WI38 (cell line): Measurements from ENCODE around the gene NDST4.

Experiments
- H3K4me3 ChIP-seq: 2 replicates; pipeline ENCODE4 v1.5.1; 2011; ENCODE audit warnings: low read depth, mild to moderate bottlenecking, control low read depth, low read length
- TF ChIP-seq, protein P1 (sequence below): IDR thresholded peaks from 2 replicates; pipeline ENCODE4 v1.5.1; 2012; ENCODE audit warnings: low read depth, mild to moderate bottlenecking, control low read depth, low read length

The NDST4 gene

DNA sequence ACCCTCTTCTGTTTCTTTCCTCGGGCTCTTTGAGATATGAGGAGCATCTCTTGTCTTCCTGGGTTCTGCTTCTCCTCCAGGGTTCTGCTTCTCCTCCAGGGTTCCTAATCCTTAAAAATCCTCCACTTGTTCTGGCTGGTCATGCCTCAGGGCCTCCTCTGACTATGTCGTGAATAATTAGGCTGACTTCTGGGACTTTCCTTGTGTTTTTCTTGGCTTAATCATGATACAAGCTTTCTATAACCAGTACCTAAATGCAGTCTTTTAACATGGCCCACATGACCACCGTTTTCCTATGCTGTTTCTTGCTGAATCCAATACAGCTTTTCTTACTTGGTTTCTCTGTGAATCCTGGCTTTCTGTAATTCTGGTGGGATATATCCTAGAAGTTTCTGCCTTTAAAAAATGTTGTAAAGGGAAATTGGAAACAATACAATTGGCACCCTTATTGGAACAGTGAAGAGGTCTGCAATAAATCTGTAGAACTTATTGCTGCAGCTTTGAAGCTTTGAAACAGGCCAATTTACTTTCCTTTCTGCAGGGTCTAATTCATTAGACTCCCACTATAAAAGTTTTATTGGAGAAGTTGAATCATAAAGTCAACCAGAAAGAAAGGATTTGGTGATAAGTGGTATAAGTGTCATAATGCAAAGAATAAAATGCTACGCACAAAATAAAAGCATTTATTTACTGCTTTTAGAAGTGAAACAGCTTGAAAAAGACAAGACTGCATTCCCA lies 301.7 kb downstream of the NDST4 start:
- TF ChIP-seq, protein P1, sequence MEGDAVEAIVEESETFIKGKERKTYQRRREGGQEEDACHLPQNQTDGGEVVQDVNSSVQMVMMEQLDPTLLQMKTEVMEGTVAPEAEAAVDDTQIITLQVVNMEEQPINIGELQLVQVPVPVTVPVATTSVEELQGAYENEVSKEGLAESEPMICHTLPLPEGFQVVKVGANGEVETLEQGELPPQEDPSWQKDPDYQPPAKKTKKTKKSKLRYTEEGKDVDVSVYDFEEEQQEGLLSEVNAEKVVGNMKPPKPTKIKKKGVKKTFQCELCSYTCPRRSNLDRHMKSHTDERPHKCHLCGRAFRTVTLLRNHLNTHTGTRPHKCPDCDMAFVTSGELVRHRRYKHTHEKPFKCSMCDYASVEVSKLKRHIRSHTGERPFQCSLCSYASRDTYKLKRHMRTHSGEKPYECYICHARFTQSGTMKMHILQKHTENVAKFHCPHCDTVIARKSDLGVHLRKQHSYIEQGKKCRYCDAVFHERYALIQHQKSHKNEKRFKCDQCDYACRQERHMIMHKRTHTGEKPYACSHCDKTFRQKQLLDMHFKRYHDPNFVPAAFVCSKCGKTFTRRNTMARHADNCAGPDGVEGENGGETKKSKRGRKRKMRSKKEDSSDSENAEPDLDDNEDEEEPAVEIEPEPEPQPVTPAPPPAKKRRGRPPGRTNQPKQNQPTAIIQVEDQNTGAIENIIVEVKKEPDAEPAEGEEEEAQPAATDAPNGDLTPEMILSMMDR, result no peak
- H3K4me3 ChIP-seq, result no peak overlapping the region

DNA sequence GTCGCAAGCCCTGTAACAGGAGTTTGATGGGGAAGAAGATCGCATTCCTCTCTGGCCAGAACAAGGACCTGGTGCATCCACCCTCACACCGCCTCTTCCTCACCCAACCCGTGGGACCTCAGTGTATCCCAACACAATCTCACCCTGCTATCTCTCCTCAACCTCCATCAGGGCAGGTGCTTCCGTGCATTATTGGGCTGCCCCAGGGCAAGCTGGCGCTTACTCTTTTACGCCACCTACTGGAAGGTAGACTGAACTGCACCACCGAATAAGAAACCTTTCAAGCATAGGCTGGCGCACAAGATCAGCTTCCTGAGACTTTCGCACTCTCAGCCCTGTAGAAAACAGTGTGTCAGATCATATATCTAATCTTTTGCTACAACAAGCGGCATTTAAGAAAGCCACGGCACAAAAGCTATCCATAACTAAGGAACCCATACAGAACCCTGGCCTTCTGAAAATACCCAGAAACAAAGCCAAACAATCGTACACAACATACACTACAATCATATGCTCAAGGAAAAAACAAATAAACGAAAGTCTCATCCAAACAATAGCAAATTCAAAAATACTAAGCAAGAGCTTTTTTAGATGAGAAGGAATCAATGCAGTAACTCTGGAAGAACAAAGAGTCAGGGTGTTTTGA lies 305.5 kb downstream of the NDST4 start:
- TF ChIP-seq, protein P1, result no peak; the same call in 1 of the 2 replicates
- no peak overlapping the region for H3K4me3 ChIP-seq

DNA sequence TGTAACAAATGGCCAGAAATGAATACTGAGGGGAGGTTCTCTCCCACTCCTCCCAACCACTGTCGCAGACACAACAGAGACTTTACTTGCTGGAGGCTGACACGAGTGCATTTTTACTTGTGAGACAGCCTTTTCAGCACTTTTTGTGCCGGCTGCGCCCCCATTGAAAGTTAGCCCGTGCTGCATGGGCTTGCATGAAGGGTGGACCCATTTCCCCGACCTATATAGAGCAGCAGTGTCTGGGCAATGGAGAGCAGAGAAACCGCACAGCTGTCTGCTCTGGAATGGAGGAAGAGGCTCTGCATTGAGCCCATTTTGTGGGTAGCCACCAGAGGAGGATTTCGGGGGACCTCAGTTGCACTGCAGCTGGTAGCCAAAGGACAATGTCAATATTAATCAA lies 306.1 kb downstream of the NDST4 start:
- H3K4me3 ChIP-seq, result no peak overlapping the region
- TF ChIP-seq, protein P1, result no peak

DNA sequence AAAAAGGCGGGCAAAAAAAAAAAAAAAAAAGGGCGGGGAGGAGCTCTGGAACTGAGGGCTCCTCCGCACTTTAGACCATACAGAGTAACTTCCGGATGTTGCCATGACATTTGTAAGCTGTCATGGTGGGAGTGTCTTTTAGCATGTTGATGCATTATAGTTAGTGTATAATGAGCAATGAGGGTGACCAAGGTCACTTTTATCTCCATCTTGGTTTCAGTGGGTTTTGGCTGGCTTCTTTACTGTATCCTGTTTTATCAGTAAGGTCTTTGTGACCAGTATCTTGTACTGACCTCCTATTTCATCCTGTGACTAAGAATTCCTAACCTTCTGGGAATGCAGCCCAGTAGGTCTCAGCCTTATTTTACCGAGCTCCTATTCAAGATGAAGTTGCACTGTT lies 321.4 kb downstream of the NDST4 start:
- no peak overlapping the region for H3K4me3 ChIP-seq
- TF ChIP-seq, protein P1, result no peak

DNA sequence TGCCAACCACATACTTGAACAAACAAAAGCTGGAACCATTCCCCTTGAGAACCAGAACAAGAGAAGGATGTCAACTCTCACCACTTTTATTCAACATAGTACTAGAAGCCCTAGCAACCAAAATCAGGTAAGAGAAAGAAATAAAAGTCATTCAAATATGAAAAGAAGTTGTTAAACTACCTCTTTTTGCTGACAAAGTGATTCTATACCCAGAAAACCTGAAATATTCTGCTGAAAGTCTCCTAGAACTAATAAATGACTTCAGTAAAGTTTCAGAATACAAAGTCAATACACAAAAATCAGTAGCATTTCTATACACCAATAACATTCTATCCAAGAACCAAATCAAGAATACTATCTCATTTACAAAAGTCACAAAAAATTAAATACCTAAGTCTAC lies 327.9 kb downstream of the NDST4 start:
- H3K4me3 ChIP-seq, result no peak overlapping the region
- TF ChIP-seq, protein P1, result no peak

DNA sequence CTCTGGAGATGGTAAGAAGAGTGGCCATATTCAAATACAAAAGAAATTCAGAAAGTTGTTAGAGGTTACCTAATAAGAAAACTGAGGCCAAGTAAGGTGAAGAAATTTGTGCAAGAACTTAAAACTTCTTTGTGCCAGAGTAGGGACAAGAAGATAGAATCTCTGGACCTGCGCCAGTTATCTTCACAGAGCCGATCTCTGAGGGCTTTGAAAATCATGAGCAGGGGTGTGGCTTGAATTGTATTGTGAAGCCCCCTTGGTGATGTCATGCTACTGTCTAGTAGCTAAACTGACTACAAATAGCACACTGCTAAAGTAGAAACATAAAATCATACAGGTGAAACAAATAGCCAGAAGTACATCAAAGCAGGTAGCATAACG lies 330.2 kb downstream of the NDST4 start:
- no peak overlapping the region for H3K4me3 ChIP-seq
- TF ChIP-seq, protein P1, result no peak
